Neural progenitor cell (in vitro differentiated cells): ENCODE measurements around the gene GPLD1.

Experiments
- EZH2 ChIP-seq: fragments of 200-600 bp; sonication (generic); IDR thresholded peaks from 2 replicates; pipeline ENCODE4 v1.6.1; 2017; ENCODE audit warnings: antibody characterized with exemption, mild to moderate bottlenecking, moderate library complexity
- EZH2phosphoT487 ChIP-seq: fragments of 200-600 bp; sonication (generic); IDR thresholded peaks from 2 replicates; pipeline ENCODE4 v1.6.1; 2017; ENCODE audit warnings: antibody characterized with exemption
- TF ChIP-seq, protein P1 (sequence below): fragments of 200-600 bp; sonication (generic); IDR thresholded peaks from 2 replicates; pipeline ENCODE4 v1.5.1; 2017; ENCODE audit warnings: antibody characterized with exemption, mild to moderate bottlenecking

DNA sequence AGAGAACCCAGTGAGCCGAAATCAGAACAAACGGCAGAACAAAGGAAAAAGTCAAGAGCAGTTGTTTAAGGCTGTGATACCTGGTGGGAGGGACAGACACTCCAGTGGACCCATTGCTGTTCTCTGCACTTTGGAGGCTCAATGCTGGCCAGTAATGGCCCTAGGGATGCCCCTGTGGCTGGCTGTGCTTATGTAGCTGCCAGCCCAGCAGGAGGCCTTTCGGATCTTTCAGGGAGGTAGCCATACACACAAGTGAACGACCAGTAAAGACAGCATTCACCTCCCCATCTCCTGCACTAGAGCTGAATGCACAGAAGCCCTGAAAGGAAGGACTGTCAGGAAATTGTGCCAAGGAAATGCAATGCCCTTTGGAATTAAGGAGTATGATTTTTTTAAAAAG lies 34.3 kb downstream of the GPLD1 start:
- TF ChIP-seq EZH2 (no peak), EZH2phosphoT487 (no peak)
- TF ChIP-seq, protein P1, sequence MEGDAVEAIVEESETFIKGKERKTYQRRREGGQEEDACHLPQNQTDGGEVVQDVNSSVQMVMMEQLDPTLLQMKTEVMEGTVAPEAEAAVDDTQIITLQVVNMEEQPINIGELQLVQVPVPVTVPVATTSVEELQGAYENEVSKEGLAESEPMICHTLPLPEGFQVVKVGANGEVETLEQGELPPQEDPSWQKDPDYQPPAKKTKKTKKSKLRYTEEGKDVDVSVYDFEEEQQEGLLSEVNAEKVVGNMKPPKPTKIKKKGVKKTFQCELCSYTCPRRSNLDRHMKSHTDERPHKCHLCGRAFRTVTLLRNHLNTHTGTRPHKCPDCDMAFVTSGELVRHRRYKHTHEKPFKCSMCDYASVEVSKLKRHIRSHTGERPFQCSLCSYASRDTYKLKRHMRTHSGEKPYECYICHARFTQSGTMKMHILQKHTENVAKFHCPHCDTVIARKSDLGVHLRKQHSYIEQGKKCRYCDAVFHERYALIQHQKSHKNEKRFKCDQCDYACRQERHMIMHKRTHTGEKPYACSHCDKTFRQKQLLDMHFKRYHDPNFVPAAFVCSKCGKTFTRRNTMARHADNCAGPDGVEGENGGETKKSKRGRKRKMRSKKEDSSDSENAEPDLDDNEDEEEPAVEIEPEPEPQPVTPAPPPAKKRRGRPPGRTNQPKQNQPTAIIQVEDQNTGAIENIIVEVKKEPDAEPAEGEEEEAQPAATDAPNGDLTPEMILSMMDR = no peak
